RPMI7951 (cell line): ENCODE measurements around the gene SNX24. TPM values are rescaled to one million over a fixed set of nuclear protein-coding genes. Genes with fewer than 3 reads are reported as not detected.
"Not testable (repeated sequence)": the region's sequence is repeated elsewhere in the genome, so short reads cannot be mapped to it uniquely, and the experiment has no call there.

Source experiments
- DNase-seq: peaks from one replicate; pipeline ENCODE4 v3.0.0-alpha.2; 2012; ENCODE audit warnings: low read depth
- total RNA-seq: library from RNA; depleted of rRNA; stranded (reverse); fragments of >200 nt; shearing (Covaris generic); gene quantifications from 2 replicates; pipeline ENCODE4 v1.2.3, GENCODE V29; 2014

SNX24 gene
- total RNA-seq, 1 experiment from 2014 or later: 34.7 TPM

- no peak for DNase-seq
These were observed 26.2 kb downstream of the SNX24 start for GRCh38 chr5:122871661-122872060.

- DNase-seq: no peak
These were observed 28.9 kb downstream of the SNX24 start for GRCh38 chr5:122874179-122874875.

DNA sequence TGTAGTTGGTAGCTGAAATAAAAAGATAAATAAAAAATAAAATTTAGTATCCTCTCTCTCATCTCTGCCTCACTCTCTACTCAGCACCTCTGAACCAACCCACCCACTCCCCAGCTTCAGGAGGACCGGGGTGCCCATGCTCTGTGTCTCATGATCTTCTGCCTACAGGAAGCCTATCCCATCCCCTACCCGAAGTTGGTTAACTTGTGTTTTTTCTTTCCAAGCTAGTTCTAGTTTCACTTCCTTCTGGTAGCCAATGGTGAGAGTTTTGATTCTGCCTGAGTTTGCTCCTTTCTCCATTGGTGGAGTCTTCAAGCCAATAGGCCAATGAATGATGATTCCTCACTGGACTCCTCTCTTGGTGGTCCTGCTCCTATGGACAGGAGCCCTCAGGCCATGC is 32.1 kb downstream of the SNX24 start:
- no peak for DNase-seq

DNA sequence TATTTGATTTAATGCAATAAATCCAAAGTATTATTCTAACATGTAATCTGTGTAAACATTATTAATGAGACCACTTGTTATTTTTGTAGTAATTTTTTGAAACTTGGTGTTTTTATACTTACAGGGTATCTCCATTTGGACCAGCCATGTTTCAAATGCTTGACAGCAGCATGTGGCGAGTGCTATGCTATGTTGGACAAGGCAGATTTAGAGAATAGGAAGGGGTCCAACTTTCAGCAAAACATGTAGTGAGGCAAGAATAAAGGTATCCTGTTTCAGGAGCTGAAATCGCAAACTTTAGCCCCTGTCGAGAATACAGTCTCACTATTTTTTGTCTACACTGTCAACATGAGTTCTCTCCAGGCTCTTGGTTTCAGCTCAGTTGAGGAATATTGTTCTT is 33.7 kb downstream of the SNX24 start:
- DNase-seq: no peak

DNA sequence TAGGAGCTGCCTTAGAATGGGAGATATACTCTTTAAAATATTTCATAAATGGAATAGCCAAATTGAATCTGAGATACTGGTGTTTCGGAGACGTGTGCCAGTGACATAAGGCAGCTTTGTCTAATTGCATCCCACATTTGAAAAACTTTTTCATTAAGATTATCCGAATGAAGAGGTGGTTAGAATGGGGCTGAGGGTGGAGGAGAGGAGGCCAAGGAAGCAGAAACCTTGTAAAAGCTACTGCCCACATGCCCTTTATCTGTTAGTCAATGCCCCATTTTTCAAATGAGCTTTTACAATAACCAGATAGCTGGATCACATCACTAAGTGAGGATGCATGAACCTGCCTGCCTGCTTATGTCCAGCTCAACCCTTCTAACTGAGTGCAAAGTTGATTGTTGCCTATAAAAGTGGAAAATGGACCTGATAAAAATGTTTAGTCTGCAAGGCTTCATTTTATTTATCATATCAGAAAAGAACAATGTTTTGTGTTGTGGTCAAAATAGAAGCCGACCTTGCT is 34.8 kb downstream of the SNX24 start:
- DNase-seq: no peak

- peak; percentile 70 for DNase-seq
These were observed 35.3 kb downstream of the SNX24 start for GRCh38 chr5:122880749-122881148.

DNA sequence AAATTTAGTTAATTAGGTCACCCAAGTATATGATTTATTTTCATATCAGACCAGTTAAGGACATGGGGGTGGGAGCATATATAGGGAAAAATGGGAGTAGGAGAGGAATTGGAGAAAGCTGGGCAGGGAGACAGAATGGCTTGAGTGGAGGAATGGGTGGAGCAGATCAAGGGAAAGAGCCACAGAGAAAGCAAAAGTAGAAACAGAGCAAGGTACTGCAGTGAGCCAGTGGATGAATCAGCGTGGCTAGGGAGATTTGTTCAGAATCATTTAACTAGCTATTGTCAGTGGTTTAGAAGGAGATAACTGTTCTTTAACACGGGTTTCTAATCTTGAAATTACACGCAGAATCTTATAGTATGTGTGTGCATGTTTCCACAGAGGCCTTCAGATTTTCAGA is 37.4 kb downstream of the SNX24 start:
- DNase-seq: peak; percentile 53

GRCh38 chr5:122885045-122885517 is 39.7 kb downstream of the SNX24 start:
- no peak for DNase-seq

- no peak for DNase-seq
These were observed 40.5 kb downstream of the SNX24 start for GRCh38 chr5:122885891-122886290.

GRCh38 chr5:122895141-122895540 is 49.7 kb downstream of the SNX24 start:
- DNase-seq: no peak

DNA sequence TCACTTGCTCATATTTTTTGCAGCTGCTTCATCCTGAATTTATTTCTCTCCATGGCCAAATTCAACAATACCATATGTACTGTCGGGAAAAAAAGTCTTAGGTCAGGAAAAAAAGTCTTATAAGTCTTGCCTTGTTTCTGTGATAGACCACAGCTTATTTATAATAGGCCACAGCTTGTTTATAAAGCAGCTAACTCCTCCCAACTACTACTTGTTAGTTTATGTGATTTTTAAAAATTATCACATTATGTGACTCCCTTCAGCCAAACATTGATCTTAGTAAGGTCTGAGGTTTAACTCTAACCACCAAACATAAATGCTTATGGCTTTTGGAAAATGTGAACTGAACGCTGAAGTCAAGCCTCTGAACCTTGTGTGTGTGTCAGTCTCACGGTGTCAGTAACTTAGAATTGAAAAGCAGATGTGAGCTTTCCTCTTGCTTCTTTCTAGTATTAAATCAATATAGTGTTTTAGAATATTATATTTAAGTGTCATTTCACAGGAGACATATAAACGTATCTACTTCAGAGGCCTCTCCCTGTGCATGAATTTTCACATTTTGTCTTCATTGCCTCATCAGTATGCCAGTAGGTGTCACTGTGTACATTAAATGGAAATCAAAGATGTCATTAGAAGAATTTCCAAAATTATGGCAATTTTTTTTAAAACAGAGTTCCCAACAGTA is 51.3 kb downstream of the SNX24 start:
- no peak for DNase-seq

GRCh38 chr5:122897283-122897602 is 51.8 kb downstream of the SNX24 start:
- no peak for DNase-seq

DNA sequence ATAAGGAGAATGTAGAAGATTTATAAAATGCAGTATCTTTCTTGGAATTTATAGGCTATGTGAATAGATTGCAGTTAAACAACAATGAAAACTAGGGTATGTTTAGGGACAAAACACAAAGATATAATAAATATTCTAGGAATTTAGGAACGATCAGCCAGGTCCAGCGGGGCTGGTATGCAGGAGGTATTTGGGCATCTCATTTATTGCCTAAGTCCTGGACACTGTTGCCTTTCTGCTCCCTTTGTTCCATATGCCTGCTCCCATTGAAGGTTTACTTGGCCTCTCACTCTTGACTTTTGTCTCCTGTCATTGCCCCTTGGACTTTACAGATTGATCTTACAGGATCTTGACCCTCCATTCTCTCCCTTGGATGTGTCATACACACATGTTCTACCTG is 55.9 kb downstream of the SNX24 start:
- no peak for DNase-seq

GRCh38 chr5:122902263-122902662 is 56.9 kb downstream of the SNX24 start:
- no peak for DNase-seq

DNA sequence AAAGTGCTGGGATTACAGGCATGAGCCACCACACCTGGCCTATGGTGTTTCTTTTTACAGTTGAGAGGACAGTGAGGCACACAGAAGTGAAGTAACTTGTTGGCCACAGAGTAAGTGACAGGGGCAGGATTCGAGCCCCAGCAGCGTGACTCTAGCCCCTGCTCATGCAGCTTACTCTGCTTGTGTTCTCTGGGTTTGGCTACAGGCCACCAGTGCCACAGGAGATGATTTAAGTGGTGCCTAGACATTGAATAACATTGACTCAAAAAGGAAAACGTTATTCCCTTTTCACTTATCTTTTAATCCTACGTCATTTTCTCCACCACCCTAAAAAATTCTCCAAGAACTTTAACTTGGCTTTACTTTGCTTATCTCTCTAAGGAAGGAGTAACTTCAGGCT is 61.4 kb downstream of the SNX24 start:
- peak; percentile 72 for DNase-seq

DNA sequence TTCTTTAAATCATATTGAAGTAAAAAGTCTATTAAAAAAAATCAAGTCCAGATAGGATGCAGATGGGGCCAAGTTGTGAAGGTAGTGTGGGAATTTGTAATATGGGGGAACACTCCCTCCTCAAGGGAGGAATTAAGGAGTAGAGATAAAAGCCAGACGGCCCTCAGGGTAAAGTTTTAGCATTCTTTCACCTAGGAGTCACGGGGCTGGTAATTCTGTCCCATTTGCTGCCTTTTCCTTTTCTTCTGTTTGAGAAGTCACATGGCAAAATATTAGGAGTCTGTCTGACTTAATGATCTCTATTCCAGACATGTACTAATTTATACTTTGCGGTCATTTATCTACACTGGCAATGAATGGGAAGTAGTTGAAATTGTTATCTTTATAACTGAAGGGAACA is 61.9 kb downstream of the SNX24 start:
- DNase-seq: peak; percentile 80

DNA sequence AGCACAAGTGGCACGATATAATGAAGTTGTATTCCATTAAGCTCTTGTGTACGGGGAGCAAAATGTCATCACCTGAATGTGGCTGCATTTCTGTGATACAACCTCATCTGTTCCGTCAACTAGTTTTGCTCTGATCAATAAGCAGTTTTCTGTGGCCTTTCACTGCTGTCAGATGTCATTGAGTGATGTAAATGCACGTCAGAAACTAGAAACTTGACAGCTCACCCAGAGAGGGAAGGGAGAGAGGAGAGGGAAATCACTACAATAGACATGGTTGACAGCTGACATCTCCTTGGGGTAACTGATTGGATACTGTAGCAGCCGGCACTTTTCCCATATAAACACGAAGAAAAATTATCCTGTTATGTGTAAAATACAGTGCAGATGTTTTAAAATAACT is 62.7 kb downstream of the SNX24 start:
- DNase-seq: no peak

- no peak for DNase-seq
These were observed 63.2 kb downstream of the SNX24 start for GRCh38 chr5:122908662-122909061.

DNA sequence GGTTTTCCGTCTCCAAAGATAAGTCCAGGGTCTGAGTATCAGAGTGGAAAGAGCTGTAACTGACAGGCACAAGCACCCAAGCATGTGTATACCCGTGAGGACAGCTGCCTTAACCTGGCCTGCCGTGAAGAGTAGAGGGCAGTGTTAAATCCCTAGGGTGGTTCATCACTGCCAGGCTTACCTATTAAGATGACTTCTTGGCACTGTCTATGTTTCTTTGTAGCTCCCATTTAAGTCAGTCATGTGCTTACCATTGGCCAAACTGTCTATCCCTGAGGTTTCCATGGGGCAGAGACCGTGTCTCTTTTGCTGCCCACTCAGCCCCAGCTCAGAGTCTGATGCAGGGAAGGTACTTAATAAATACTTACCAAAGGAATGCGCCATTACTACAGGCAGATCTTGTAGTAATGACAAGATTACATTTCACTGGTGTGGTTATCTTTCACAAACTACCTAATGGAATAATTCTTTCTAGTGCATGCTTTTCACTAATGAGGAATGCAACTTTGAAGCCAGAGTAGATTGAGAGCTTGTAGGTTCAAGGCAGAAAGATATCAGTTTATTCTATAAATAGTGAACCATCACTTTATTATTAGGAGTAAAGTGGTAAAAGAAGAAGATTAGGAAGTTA is 64.2 kb downstream of the SNX24 start:
- no peak for DNase-seq

DNA sequence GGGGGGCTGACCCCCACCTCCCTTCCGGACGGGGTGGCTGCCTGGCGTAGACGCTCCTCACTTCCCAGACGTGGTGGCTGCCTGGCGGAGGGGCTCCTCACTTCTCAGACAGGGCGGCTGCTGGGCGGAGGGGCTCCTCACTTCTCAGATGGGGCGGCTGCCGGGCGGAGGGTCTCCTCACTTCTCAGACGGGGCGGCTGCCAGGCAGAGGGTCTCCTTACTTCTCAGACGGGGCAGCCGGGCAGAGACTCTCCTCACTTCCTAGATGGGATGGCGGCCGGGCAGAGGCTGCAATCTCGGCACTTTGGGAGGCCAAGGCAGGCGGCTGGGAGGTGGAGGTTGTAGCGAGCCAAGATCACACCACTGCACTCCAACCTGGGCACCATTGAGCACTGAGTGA is 68.0 kb downstream of the SNX24 start:
- DNase-seq: not testable (repeated sequence)

DNA sequence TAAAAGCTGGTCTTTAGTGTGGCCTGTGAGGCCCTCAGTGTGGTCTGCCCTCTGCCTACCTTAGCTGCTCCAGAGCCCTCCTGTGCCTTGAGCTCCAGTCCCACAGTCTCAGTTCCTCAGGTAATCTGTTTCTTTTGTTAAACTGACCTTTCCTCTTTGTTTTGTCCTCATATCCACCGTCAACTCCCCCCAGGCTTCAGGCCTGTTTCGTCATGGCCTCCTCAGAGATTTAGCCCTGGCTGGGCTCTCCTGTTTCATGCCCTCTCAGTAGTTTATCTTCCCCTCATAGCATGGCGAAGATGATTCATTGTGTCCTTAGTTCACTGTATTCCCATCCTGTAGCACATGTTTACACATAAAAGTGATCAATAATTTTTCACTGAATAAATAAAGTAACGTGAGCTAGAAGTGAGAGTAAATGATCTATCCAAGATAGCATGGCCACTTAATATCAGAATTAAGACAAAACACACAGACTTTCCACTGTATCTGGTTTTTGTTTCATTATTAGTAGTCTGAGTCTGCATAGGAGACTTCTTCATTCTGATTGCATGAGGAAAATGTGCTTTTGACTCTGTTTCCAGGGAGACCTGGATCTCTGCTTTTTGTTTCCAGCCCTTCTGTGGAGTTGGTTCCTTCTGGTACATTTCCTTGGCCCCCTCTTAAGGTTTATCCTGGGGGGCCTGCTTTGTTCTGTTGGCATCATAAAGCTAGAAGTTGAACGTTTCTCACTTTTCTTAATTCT is 70.5 kb downstream of the SNX24 start:
- no peak for DNase-seq

- DNase-seq: no peak
These were observed 71.1 kb downstream of the SNX24 start for GRCh38 chr5:122916490-122916889.
